Mucosa of descending colon (tissue), 3 donors: ENCODE data around the gene IP6K1. TPM values are rescaled to one million over a fixed set of nuclear protein-coding genes. Genes with fewer than 3 reads are reported as not detected.

ENCODE experiments used
- ATAC-seq: fragments of 200-7000 bp; cut with Tn5 transposase; one replicate; pipeline ENCODE4 v1.9.1; 2020; ENCODE audit warnings: mild to moderate bottlenecking, moderate library complexity
- DNase-seq, 3 donors: peaks; one replicate each; pipeline ENCODE4 v3.0.0-alpha.2; 2020
- H3K36me3 ChIP-seq: fragments of 200-600 bp; one replicate; pipeline ENCODE4 v1.8.0; 2021; ENCODE audit warnings: low read depth, mild to moderate bottlenecking
- H3K4me1 ChIP-seq: fragments of 200-600 bp; one replicate; pipeline ENCODE4 v1.8.0; 2021; ENCODE audit warnings: low read depth, mild to moderate bottlenecking
- H3K4me3 ChIP-seq: fragments of 200-600 bp; one replicate; pipeline ENCODE4 v1.8.0; 2021; ENCODE audit warnings: mild to moderate bottlenecking
- H3K9me3 ChIP-seq: fragments of 200-600 bp; one replicate; pipeline ENCODE4 v1.8.0; 2021; ENCODE audit warnings: mild to moderate bottlenecking
- CTCF ChIP-seq: fragments of 200-600 bp; IDR thresholded peaks from one replicate; pipeline ENCODE4 v1.8.0; 2022; ENCODE audit warnings: antibody characterized with exemption, mild to moderate bottlenecking
- intact Hi-C, 2 donors: fragments of 100-400 bp; cut with DNase I in 1 of 2; cut with micrococcal nuclease in 1 of 2; formaldehyde crosslinking; loops; one replicate each; pipeline versions ENCODE4 v1.11.0 to v1.11.1; 2022; cut with DNase I, micrococcal nuclease
- total RNA-seq, 3 donors: library from RNA; stranded (reverse); fragmentation: NEBNext Ultra II Directional in 2 of 3; extraction: Animal tissue kit (Norgen Biotek cat#: 25700) in 2 of 3; gene quantifications; one replicate each; pipeline versions ENCODE4 v1.2.1 to v1.2.4, GENCODE V29; 2021 to 2023
- donor health status: DM: no; HTN: no; CAD: no; lungs with moderate emphysema.
- donor health status: DM: no; HTN: no; CAD: no.
- donor health status: DM: no; HTN: yes; CAD: no.

Gene IP6K1
- total RNA-seq, 3 donors from 2014 or later = 33.1 to 52.5 (median 39.5) TPM

- DNase-seq = no peak
- no peaks in the 10 kb centered on the region for H3K36me3 ChIP-seq
- intact Hi-C loops = no loop called here
- TF ChIP-seq CTCF = no peak
- no peaks in the 10 kb centered on the region for H3K4me1 ChIP-seq
- no peak for ATAC-seq
- no peaks in the 10 kb centered on the region for H3K9me3 ChIP-seq
- no peak overlapping the region for H3K4me3 ChIP-seq
Measured at GRCh38 chr3:49761661-49762060, 24.7 kb downstream of the IP6K1 start.

GRCh38 chr3:49759226-49759625 lies 27.1 kb downstream of the IP6K1 start:
- Histone ChIP-seq H3K9me3 (no peaks in the 10 kb centered on the region), H3K36me3 (no peaks in the 10 kb centered on the region), H3K4me3 (no peak overlapping the region), H3K4me1 (no peaks in the 10 kb centered on the region)
- ATAC-seq = no peak
- DNase-seq = no peak
- intact Hi-C loops = no loop called here
- TF ChIP-seq CTCF = no peak

GRCh38 chr3:49757197-49757596 lies 29.1 kb downstream of the IP6K1 start:
- ATAC-seq (no peak), DNase-seq (no peak)
- H3K4me3 ChIP-seq = no peak overlapping the region
- no peaks in the 10 kb centered on the region for H3K9me3 ChIP-seq
- H3K4me1 ChIP-seq = no peaks in the 10 kb centered on the region
- TF ChIP-seq CTCF = no peak
- intact Hi-C loops = no loop called here
- no peaks in the 10 kb centered on the region for H3K36me3 ChIP-seq

- TF ChIP-seq CTCF = no peak
Measured at GRCh38 chr3:49756036-49756435, 30.3 kb downstream of the IP6K1 start.

GRCh38 chr3:49754536-49754935 lies 31.8 kb downstream of the IP6K1 start:
- no peak for DNase-seq
- no peaks in the 10 kb centered on the region for H3K4me1 ChIP-seq
- H3K9me3 ChIP-seq = no peaks in the 10 kb centered on the region
- intact Hi-C loops = no loop called here
- TF ChIP-seq CTCF = no peak
- no peaks in the 10 kb centered on the region for H3K36me3 ChIP-seq
- no peak for ATAC-seq
- no peak overlapping the region for H3K4me3 ChIP-seq

More at GRCh38 chr3:49756036-49756435, 30.3 kb downstream of the IP6K1 start:
- Histone ChIP-seq H3K9me3 (no peaks in the 10 kb centered on the region), H3K4me1 (no peaks in the 10 kb centered on the region), H3K36me3 (no peaks in the 10 kb centered on the region), H3K4me3 (no peak overlapping the region)
- DNase-seq (no peak), ATAC-seq (no peak)
- intact Hi-C loops = no loop called here

- Histone ChIP-seq H3K4me3 (no peak overlapping the region), H3K36me3 (no peaks in the 10 kb centered on the region), H3K9me3 (no peaks in the 10 kb centered on the region), H3K4me1 (no peaks in the 10 kb centered on the region)
- no peak for DNase-seq
- intact Hi-C loops = no loop called here
- no peak for ATAC-seq
- TF ChIP-seq CTCF = no peak
Measured at GRCh38 chr3:49751501-49751900, 34.8 kb downstream of the IP6K1 start.
